Inflammatory macrophage treated with lipopolysaccharide for 1 hour (primary cell): Measurements from ENCODE around the gene HOGA1.
A peak's percentile ranks its signal among the peaks of the same experiment; 100 is the strongest.
"Not testable (repeated sequence)": the region's sequence is repeated elsewhere in the genome, so short reads cannot be mapped to it uniquely, and the experiment has no call there.

Source experiments
- DNase-seq, 2 donors: peaks; one replicate each; pipeline ENCODE4 v3.0.0-alpha.2; 2020 to 2022

Gene HOGA1

DNA sequence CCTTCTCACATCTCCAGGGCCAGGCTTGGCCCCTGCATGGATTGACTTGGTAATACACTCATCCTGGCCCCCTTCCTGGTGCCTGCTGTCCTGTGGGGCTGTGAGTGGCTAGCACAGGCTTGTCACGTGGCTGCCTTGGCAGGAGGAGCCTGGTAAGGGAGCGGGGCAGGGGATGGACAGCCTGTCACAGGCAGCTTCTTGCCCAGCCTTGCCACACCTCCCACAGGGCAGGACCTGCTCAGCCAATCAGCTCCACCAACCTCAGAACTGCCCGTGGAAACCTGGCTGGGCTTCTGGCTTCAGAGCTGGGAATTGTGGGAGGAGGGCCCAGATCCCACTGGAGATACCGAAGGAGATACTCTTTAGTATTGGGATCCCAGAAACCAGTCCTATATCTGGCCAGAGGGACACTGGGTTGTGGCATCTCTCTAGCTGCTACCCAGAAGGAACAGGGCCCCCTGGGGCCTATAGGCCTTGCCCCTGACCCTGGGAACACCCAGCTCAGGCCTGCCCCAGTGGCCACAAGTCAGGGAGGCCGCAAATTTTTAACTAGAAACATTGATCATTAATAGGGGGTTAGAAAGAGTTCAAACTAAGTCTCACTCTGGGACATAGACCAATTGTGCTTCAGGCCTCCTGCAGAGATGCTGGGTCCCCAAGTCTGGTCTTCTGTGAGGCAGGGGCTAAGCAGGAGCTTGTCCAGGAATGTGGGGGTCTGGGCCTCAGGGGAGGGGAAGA lies at the start of gene HOGA1:
Gene HOGA1 (plus strand): TSS at position 330 of the 738 bp plus-strand sequence. CDS start 315 bp downstream, at position 645.
- no peak for DNase-seq

DNA sequence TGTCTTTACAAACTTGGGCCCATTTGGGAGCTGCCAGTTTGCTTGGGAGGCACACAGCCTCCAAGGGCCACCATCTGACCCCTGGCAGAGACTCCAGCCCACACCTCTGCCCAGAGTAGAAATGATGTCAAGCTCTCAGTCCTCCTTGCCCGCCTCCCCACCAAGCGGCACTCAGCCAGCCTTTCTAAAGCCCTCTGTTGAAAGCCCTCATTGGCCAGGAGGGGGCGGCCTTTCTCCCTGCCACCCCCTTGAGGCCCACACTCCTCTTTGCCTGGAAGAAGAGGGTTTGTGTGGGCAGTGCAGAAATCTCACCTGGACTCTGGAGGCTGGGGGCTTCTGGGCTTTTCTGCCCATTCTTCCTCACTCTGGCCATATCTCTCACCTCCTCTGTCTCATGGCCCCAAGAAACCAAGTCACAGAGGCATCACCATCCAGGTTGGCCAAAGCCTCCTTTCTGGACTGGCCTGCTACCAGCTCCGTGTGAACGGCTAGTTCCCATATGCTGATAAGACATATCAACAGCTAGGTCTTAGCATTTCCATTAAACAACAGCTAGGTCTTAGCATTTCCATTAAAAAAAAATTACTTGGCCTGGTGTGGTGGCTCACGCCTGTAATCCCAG lies 49.3 kb upstream of the HOGA1 start:
- DNase-seq: peak; percentile 45 to 55

DNA sequence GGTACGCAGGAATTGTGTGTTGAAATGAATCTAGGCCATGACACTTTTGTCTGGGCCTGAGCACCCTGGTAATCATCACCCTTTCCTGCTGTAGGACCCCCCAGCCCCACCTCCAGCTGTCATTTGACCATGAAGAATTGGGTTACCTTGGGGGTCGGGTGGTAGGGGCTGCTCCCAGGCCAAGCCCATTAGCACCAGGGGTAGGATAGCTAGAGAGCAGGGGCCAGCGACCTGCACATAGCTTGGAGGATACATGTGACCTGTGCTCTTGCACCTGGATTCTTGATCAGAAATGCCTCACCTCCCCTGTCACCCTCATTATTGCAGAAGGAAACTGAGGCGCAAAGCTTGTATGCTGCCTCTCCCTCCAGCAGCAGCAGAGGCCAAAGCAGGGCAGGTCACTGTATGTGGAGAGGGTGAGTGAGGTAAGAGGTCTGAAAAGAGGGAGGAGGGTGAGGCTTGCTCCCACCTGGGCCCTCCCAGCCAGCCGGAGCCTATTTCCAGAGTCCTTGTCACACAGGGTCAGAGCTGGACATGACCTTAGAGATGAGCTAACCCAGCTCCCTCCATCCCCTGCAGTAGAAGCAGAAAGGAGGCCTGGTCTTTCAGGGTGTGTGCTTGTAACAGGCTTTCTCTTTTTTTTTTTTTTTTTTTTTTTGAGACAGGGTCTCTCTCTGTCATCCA lies 46.9 kb upstream of the HOGA1 start:
- no peak for DNase-seq

DNA sequence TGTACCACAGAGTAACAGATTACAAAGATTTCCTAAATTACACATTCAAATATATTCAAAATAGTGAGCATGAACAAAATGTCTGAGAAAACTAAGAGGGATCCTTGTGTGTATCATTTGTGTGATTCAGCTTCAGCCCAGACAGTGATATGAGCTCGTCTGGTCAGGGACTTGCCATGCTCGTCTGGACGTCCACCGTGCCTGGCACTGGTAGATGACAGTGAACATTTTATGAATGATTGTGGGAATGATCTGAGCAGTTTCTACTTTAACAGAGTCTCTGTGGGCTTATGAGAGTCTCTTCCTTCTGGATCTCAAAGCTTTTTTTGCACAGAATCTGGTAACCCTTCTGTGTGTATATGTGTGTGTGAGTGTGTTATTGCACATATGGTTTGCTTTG lies 45.8 kb upstream of the HOGA1 start:
- DNase-seq: no peak

DNA sequence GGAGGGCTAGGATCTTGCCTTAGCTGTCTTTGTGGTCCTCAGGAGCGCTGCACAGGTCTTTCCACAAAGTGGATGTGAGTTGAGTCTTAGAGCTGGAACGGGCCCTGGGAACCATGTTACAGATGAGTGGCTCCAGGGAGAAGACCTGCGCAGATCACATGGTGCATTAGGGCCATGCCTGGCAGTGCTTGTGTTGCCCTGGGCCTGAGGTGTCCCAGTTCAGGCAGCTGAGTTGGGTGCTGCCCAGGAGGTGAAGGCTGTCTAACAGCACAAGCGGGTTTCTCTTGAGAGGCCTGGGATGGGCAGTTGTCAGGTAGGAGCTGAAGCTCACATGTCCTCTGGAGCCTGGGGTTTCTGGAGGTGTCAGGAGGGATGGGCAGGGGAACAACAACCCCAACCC lies 45.4 kb upstream of the HOGA1 start:
- no peak for DNase-seq

DNA sequence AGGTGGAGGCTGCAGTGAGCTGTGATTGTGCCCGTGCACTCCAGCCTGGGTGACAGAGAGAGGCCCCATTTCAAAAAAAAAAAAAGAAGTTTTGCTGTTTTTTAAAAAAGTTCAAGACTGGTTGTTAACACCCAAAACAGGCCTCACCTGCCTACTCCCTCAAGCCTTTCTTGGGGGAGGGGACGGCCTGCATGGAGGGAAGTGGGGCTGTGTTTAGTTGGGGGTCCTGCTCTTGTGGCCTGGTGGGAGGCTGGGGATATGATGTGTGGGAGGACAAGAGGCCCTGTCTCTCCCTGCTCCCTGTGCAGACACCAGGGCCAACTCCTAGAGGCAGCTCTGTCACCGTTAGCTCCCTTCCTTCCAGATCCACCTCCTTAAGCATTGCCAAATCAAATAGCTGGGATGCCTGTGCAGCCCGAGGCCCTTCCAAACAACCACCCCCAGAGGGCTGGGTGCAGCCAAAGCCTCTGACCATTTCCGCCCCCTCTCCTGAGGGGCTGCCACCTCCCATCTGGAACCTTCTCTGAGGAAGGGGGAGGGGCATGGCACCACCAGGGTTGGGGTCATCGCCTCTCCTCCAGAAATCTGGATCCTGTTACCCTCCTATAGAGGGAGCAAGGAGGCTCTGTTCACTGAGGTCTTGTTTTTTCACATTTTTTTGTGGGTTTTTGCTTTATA lies 44.5 kb upstream of the HOGA1 start:
- DNase-seq: no peak

DNA sequence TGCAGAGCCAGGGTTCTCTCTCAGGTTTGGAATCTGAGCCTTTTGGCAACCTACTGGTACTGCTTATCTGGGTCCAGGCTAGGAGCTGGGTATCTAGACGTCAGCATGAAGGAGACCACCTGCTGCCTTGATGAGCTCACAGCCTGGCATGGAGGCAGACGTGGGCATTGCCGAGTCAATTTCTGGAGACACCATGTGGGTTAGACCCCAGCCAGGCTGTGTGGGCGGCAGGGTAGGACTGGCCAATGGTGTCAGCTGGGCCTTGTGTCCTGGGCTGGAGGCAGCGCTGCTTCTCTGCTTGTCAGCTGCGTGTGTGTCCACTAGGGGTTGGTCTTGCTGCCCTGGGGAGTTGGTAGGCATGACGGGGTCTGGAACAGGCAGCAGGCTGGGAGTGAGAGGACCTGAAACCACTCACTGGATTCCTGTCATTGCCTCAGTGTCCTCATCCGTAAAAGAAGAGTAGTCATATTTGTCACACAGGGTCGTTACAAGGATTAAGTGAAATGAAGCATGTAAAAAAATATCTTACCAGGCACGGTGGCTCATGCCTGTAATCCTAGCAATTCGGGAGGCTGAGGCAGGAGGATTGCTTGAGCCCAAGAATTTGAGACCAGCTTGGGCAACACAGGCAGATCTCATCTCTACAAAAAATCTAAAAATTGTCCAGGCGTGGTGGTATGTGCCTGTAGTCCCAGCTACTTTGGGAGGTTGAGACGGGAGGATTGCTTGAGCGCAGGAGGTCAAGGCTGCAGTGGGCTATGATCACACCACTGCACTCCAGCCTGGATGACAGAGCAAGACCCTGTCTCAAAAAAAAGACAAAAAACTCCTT lies 43.3 kb upstream of the HOGA1 start:
- DNase-seq: peak; percentile 10 to 32

DNA sequence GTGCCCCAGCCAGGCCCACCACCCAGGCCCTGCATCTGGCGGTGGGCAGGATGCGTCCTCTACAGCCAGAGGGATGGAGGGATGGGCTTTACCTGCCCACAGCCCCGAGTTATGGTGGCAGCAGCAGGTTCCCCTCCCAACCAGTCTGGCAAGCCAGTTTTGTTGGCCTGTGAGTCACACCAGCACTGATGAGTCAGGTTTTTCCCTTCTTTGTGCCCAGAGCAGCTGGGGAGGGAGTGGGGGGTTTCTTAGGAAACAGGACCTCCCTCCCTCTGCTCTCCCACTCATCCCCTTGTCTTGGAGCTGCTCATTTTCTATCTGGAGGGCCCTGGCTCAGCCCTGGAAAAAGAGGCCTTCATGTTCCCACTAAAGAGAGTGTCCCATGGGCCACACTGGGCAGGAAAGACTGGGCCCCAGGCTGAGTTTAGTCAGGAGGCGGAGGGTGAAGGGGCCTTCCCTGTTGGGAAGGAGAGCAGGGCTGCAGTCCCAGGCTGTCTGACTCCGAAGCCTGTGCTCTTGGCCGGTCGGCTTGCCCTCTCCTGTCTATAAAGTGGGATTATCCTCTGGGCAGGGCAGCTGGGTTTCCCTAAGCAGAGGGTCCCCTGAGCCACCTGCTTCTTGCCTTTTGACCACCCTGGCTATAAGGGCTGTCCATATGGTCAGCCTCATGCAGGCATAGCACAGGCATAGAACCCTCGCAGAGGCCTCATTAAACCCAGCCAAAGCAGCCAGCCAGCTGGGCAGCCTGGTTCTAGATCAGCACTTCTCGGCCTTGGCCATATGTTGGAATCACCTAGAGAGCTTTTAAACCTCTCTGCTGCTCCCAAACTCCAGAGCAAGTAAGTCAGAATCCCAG lies 41.8 kb upstream of the HOGA1 start:
- DNase-seq: peak; percentile 74 to 92

DNA sequence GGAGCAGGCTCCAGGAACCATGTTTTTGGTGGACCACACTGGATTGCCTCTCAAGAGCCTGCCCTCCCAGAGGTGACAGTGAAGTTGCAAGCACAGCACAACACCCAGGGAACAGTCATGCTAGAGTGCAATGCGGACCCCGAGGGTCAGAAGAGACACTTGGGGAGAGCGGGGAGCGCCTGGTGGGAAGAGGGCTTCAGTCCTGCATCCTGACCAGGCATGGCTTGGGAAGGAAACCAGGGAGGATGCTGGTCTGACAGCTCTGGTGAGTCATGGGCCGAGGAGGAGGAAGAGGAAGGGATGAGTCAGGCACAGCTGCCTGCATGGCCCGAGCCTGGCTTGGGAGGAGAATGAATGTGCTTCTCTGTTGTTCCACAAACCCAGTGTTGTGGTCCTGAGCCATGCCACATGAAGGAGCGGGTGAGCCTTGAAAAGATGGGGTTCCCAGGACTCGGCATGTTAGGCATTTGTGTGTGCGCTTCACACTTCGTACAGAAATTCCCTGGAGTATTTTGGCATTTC lies 41.1 kb upstream of the HOGA1 start:
- peak; percentile 85 to 91 for DNase-seq

DNA sequence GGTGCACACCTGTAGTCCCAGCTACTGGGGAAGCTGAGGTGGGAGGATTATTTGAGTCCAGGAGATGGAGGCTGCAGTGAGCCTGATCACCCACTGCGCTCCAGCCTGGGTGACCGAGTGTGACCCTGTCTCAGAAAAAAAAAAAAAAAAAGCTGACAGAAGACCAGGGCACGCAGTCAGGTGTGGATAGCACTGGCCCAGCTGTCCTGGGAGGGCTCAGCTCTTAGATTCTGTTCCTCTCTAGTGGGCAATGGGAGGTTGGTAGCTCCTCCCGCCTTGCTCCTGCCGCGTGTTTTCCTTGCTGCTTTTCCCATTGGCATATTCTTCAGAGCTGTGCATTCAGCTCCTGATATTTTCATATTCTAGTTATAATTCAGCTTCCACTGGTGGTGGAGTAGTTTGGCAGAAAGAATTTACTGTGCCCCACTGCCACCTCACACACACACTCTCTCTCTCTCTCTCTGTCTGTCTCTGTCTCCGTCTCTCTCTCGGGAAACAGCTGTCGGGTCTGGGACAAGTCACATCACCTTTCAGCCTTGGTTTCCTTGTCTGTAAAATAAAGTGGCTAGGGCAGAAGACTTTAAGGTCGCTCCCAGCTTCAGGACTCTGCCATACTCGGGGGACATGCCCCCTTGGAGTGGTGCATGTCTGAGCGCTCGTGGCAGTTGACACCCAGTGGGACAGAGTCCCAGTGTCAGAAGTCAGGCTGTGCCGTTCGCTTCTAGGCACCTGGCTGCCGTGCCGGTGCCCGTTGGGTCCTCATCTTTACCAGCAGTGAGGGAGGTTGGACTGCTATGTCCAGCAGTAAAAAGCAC lies 37.5 kb upstream of the HOGA1 start:
- no peak for DNase-seq

DNA sequence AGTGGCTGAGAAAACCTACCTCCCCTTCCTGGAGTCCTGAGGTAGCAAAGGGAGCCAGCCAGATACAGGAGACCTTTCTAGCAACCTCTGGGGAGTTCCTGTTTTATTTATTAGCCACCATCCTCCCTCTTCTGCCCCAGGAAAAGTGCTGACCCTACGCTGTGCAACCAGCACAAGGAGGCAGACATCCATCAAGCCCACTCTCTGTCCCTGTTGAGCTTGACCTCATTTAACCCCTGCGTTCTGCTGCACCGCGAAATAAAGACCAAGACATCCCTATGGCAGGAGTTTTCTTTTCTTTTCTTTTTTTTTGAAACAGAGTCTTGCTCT lies 37.0 kb upstream of the HOGA1 start:
- DNase-seq: peak in 1 of 2 donors; percentile 13

DNA sequence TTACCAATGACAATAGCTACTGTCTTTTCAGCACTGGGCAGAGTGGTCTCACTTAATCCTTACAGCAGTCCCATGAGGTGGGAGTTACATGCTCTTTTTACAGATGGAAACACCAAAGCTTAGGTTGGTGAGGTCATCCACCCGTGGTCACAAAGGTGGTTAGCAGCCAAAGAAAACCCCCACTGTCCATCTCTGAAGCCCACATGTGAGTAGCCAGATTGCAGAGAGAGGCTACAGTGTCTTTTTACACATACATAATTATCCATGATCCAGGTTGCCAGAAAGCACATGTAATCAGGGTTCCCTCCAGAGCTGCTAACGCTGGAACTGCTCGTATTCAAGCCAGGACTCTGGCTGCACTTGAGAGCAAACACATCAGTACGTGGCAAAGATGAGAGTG lies 36.2 kb upstream of the HOGA1 start:
- no peak for DNase-seq

DNA sequence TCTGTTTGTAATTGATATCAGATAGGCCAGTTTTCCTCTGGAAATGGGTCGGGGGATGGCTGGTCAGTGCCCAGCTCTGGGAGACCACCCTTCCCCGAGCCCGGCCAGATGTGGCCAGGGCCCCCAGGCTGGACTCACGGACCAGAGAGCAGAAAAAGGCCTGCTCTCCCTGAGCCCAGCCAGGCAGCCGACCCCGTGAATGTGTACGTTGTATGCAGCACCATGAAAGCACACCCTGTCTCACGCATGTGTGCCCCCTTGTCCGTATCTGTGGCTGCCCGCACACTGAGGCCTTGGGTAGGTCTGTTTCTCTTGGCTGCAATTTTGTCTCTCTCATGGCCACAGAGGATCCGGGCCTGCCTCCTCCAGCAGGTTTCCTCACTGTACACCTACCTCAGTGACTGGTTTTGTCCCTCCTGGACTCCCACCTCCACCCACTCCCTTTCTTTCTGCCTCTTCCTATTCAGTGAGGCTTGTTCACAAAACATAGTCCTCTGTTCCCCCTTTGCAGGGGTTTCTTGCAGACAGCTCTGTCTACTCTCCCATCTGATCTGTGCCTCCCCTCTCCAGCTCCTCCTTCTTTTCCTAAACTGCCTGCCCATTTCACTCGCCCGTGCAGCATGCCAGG lies 35.2 kb upstream of the HOGA1 start:
- no peak for DNase-seq

DNA sequence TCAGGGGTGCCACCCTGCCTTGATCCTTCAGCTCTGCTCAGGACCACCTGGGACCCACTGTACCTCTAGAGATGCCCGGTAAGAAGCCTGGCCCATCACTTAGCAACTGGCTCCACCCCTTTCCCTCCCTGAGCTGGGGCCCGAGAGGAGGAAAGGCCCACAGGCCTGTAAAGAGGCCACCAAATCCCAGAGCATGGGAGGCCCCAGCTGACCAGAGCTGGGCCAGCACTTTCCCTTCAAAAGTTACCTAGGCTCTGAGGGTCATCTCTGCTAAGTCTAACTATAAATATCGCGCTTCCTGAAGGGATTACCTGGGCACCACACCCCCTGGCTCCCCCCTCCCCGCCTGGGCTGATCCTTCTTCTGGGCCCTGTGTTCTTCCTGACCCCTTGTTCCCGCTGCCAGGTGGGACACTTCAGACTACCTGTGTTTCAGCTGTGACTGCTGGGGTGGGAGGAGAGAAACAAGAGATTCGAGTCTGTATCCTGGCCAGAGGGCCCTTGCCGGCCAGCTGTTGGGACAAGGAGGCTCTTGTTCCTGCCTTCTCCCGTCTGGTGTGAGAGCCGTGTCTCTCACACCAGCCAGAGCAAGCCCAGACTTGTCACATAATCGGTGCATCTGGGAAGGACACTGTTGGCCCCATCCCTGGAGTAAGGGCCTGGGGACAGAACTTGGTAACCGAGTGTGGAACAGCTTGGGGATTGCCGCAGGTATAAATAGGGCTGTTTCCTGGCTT lies 34.4 kb upstream of the HOGA1 start:
- DNase-seq: no peak

DNA sequence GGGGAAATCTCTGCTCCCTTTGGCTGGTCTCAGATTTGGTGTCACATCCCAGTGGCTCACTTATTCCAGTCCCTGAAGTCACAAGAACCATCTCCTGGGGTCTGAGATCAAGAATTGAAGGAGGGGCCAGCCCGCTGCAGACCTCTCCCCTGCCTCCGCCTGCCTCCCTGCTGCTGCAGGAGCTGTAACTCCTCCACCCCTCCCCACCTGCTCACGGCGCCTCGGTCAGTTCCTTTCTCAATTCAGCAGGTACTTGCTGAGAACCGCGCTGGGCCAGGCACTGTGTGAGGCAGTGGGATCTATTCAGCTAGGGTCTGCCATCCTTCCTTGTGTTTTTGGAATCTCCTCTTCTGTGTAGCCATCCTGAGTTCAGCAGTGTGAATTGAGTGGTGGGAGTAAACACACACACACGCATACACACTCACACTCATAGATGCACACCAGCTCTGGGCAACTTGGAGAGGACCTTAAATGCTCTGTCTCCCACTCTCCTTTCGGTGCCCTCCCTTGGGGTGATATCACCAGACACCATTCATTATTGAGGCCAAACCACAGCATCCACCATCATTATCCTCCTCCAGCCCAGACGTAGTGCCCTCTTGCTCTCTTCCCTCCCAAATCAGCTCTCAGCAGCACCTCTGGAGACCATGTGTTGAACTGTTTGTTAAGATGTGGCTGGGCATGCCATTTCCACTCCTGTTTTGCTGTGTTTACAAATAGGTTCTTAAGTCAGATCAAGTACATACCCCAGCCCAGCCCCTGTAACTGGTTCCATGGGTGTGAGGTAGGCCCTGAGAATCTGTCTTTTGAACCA lies 33.6 kb upstream of the HOGA1 start:
- no peak for DNase-seq

DNA sequence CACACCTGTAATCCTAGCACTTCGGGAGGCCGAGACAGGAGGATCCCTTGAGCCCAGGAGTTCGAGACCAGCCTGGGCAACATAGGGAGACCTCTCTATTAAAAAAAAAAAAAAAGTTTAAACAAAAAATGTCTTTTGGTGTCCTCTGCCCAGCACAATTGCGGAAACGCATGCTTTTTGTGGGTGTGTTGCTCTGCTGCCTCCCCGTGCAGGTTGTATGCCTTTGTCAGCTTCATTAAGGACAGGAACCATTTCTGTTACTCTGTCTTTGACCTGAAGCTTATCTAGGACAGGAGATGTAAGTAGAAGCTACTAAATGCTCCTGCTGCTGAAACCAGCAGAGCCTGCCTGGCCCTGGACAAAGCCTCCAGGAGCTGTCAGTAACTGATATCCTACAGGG lies 32.9 kb upstream of the HOGA1 start:
- DNase-seq: no peak

DNA sequence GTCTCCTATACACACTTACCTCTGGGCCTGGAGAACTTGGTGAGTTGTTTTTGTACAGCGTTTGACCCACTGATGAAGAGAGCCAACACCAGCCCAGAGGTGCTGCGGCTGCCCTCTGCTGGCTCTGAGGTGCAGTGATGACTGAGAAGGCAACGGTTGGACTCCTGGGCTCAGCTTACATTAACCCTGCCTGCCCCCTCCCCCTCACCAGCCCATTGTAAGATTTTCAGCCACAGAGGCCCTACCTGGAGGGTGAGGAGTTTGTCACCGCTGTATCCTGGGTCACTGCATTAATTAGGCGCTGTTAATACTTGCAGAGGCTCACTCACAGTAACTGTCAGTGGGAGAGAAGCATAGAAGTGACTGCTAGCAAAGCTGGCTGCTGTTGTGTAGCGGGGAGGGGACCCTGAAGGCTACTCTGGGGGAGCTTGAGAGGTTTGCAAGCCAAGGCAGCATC lies 30.6 kb upstream of the HOGA1 start:
- peak; percentile 31 to 47 for DNase-seq

DNA sequence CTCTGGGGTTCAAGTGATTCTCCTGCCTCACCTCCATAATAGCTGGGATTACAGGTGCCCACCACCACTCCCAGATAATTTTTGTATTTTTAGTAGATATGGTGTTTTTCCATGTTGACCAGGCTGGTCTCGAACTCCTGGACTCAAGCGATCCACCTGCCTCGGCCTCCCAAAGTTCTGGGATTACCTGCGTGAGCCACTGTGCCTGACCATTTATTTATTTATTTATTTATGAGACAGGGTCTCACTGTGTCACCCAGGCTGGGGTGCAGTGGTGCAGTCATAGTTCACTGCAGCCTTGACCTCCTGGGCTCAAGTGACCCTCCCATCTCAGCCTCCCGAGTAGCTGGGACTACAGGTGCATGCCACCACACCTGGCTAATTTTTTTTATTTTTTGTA lies 29.9 kb upstream of the HOGA1 start:
- not testable (repeated sequence) for DNase-seq
